Upper lobe of left lung (tissue), 4 donors: Measurements from ENCODE around the gene ASB2.

Source experiments
- EP300 ChIP-seq, 4 donors: sonication (generic); formaldehyde crosslinking; IDR thresholded peaks; one replicate each; pipeline ENCODE4 v1.5.1; 2017; ENCODE audit warnings: antibody characterized with exemption in 4 of 4, control low read depth in 2 of 4
- POLR2A ChIP-seq, 4 donors: fragments of 450-650 bp; IDR thresholded peaks; one replicate each; pipeline ENCODE4 v1.5.1; 2016 to 2017; ENCODE audit warnings: antibody characterized with exemption in 4 of 4, mild to moderate bottlenecking in 2 of 4
- POLR2AphosphoS5 ChIP-seq, 2 donors: sonication (generic); formaldehyde crosslinking; IDR thresholded peaks; one replicate each; pipeline ENCODE4 v1.5.1; 2017; ENCODE audit warnings: antibody characterized with exemption in 2 of 2
- TF ChIP-seq, protein P1 (sequence below), 6 experiments: fragments of 450-650 bp in 4 of 6; fragments of 200-600 bp in 2 of 6; sonication (generic) in 2 of 6; IDR thresholded peaks; one replicate each; pipeline ENCODE4 v1.5.1; 2016 to 2019; ENCODE audit warnings: antibody characterized with exemption in 6 of 6

DNA sequence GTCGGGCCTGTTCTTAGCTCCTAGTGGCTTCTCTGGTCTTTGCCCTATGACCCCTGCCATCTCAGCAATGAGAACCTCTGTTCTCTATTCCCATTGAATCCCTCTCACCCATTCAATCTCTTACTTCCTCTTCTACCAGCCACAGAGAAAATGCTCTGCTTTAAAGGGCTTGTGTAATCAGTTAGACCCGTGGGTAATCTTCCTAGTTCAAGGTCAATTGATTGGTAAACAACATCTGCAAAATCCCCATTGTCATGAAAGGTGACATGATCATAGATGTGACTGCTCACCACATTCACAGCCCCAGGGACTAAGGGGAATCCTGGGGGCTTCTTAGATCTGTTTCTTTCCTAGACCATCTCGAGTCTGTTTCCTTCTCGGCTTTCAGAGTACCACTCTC, 13.6 kb upstream of the ASB2 start:
- TF ChIP-seq, protein P1, sequence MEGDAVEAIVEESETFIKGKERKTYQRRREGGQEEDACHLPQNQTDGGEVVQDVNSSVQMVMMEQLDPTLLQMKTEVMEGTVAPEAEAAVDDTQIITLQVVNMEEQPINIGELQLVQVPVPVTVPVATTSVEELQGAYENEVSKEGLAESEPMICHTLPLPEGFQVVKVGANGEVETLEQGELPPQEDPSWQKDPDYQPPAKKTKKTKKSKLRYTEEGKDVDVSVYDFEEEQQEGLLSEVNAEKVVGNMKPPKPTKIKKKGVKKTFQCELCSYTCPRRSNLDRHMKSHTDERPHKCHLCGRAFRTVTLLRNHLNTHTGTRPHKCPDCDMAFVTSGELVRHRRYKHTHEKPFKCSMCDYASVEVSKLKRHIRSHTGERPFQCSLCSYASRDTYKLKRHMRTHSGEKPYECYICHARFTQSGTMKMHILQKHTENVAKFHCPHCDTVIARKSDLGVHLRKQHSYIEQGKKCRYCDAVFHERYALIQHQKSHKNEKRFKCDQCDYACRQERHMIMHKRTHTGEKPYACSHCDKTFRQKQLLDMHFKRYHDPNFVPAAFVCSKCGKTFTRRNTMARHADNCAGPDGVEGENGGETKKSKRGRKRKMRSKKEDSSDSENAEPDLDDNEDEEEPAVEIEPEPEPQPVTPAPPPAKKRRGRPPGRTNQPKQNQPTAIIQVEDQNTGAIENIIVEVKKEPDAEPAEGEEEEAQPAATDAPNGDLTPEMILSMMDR (IDR thresholded peaks at IDR 0.05): no peak
- TF ChIP-seq EP300 (IDR thresholded peaks at IDR 0.05) (no peak), POLR2AphosphoS5 (IDR thresholded peaks at IDR 0.05) (no peak), POLR2A (IDR thresholded peaks at IDR 0.05) (no peak)
